ES-I3 (cell line): ENCODE data around the gene FER1L5.

Experiments used
- H3K36me3 ChIP-seq: 2 replicates; pipeline ENCODE4 v1.6.1; 2013; ENCODE audit warnings: mild to moderate bottlenecking, low read length, control low read depth, moderate library complexity; ENCODE audit not compliant: insufficient read depth
- H3K4me1 ChIP-seq: 2 replicates; pipeline ENCODE4 v1.6.1; 2013; ENCODE audit warnings: mild to moderate bottlenecking, control low read depth, low read length; ENCODE audit not compliant: insufficient read depth
- H3K9ac ChIP-seq: 2 replicates; pipeline ENCODE4 v1.6.1; 2013; ENCODE audit warnings: low read depth, mild to moderate bottlenecking, low read length, moderate library complexity
- H3K9me3 ChIP-seq: 2 replicates; pipeline ENCODE4 v1.6.1; 2013; ENCODE audit warnings: mild to moderate bottlenecking, low read length, moderate library complexity; ENCODE audit not compliant: control insufficient read depth, insufficient read depth

The FER1L5 gene

GRCh38 chr2:96747061-96747617 lies 104.6 kb downstream of the FER1L5 start:
- H3K9me3 ChIP-seq, result no peaks in the 10 kb centered on the region
- no peaks in the 10 kb centered on the region for H3K36me3 ChIP-seq
- H3K9ac ChIP-seq, result no peak overlapping the region
- no peaks in the 10 kb centered on the region for H3K4me1 ChIP-seq

DNA sequence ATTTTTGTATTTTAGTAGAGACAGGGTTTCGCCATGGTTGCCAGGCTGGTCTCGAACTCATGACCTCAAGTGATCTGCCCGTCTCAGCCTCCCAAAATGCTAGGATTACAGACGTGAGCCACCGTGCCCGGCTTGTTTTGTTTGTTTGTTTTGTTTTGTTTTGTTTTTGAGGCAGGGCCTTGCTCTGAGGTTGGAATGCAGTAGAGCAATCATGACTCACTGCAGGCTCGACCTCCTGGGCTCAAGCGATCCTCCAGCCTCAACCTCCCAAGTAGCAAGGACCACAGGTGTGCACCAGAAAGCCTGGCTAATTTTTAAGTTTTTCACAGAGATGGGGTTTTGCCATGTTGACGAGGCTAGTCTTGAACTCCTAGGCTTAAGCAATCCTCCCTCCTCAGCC lies 109.2 kb downstream of the FER1L5 start:
- H3K9me3 ChIP-seq, result no peaks in the 10 kb centered on the region
- H3K36me3 ChIP-seq, result no peaks in the 10 kb centered on the region
- no peaks in the 10 kb centered on the region for H3K4me1 ChIP-seq
- H3K9ac ChIP-seq, result no peak overlapping the region

DNA sequence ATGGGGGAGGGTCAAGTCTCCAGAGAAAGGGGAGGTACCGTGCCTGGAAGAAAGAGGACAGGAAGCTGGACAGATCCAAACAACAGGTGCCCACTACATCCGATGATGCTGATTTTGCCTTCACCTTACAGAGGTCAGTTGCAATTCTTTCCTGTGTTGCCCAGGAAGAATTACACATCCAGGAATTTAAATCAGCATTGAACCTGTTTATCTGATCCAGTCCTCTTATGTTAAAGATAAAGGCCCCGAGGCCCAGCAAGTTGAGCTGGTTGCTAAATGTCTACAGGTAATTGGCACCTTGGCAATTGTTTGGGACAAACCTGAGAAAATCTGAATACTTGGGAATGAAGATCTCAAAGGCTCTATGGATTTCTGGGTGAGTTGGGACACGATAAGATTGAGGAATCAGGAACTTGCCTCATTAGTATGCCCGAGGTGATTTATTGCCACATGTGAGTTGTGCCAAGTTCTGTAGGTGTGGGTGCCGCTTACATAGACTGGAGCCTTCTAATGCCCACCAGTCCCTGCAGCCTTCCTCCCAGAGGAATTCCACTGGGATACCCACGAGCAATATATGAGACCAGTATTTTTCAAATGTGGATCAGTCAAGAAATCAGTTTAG lies 111.2 kb downstream of the FER1L5 start:
- Histone ChIP-seq H3K4me1 (peaks cover 5% of the 10 kb centered on the region; the same call in 1 of the 2 replicates), H3K9me3 (no peaks in the 10 kb centered on the region), H3K36me3 (no peaks in the 10 kb centered on the region)

GRCh38 chr2:96754317-96754716 lies 111.8 kb downstream of the FER1L5 start:
- Histone ChIP-seq H3K9ac (no peak overlapping the region), H3K36me3 (no peaks in the 10 kb centered on the region)

More for the DNA sequence above, 111.2 kb downstream of the FER1L5 start:
- no peak overlapping the region for H3K9ac ChIP-seq

More at GRCh38 chr2:96754317-96754716, 111.8 kb downstream of the FER1L5 start:
- peaks cover 5% of the 10 kb centered on the region; the same call in 1 of the 2 replicates for H3K4me1 ChIP-seq
- no peaks in the 10 kb centered on the region for H3K9me3 ChIP-seq
